NCI-H2196 treated with DMSO at 0.1 percent for 48 hours (cell line): ENCODE results near the gene HEATR5A.
A peak's percentile ranks its signal among the peaks of the same experiment; 100 is the strongest.
"Not testable (repeated sequence)": the region's sequence is repeated elsewhere in the genome, so short reads cannot be mapped to it uniquely, and the experiment has no call there.

Experiments
- DNase-seq: peaks from one replicate; lab custom pipeline; 2025; ENCODE audit not compliant: unreplicated experiment; lab: John Stamatoyannopoulos, UW

The HEATR5A gene

DNA sequence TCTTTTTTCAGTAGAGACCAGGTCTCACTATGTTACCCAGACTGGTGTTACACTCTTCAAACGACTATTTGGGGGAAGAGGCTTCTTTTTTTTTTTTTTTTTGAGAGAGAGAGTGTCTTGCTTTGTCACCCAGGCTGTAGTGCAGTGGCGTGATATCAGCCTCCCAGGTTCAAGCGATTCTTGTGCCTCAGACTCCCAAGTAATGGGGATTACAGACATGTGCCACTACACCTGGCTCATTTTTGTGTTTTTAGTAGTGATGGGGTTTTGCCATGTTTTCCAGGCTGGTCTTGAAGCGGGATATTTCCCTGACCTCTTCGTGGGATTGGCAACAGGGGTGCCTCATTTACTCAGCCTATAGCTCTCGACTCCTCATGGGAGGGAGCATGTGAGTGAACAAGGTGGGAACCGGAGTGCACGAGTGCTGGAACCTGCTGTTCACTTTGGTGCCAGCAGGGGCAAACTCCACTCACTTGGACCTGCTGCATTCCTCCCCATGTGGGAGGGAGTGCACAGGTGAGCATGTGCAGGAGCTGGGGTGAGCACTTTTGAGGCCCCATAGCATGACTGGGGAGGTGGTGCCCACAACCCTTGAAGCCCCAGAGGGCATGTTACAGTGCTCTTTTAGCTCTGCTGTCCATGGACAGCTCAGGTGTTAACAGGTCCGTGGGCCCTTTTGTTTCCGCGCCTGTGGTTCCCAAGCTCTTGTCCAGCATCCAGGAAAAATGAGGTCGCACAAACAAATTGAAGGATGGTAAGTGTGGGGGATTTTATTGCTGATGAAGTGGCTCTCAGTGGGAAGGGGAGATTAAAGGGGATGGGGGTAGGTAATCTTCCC, 133.7 kb downstream of the HEATR5A start:
- no peak for DNase-seq

DNA sequence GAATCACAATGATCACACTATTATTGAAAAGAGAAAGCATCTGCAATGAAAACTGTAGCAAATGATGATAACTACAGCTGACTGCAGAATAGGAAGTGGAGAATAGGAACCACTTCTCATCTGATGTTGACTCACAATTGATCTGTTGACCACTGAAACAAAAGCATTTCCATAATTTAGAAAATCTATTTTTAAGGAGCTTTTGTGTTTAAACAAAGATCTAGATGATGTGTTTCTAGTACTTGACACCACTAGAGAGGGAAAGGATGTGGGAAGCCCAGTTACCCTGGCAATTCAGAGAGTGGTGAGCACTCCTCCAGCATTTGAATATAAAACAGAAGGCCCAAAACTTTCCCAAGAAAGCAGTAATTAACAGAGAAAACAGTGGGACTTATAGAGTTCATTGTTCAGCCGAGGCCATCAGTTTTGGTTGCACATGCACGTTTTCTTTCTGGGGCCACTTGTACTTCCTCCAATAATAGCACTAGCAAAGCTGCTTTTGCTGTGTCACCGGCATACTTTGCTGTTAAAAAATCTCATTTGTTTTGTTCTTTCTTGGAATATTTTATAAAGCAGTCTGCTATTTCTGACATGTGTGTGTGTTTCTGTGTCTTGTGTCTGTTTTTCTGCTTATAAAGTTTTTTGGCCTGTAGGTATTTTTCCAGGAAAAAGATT, 136.6 kb downstream of the HEATR5A start:
- DNase-seq = no peak

DNA sequence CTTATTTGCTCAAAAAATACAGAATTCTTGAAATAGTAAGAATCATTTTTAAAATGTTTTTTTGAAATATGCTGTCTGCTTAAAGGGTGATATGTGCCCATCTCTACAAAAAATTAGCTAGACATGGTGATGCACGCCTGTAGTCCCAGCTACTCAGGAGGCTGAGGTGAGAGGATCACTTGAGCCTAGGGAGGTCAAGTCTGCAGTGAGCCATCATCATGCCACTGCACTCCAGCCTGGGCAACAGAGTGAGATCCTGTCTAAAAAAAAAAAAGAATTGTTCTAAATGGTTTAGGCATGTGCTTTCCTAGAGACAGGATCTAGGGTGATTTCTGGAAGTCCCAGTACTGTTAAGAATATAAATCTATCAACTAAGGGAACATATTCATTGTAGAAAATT, 137.2 kb downstream of the HEATR5A start:
- no peak for DNase-seq

DNA sequence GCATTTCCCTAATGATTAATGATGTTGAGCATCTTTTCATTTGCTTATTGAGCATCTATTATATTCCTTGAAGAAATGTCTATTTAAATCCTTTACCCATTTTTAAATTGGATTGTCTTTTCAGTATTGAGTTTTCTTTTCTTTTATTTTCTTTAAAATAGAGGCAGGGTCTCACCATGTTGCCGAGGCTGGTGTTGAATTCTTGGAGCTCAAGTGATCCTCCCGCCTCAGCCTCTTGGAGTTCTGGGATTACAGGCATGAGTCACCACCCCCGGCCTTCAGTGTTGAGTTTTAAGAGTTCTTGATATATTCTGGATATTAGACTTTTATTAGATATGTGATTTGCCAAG, 139.5 kb downstream of the HEATR5A start:
- no peak for DNase-seq

DNA sequence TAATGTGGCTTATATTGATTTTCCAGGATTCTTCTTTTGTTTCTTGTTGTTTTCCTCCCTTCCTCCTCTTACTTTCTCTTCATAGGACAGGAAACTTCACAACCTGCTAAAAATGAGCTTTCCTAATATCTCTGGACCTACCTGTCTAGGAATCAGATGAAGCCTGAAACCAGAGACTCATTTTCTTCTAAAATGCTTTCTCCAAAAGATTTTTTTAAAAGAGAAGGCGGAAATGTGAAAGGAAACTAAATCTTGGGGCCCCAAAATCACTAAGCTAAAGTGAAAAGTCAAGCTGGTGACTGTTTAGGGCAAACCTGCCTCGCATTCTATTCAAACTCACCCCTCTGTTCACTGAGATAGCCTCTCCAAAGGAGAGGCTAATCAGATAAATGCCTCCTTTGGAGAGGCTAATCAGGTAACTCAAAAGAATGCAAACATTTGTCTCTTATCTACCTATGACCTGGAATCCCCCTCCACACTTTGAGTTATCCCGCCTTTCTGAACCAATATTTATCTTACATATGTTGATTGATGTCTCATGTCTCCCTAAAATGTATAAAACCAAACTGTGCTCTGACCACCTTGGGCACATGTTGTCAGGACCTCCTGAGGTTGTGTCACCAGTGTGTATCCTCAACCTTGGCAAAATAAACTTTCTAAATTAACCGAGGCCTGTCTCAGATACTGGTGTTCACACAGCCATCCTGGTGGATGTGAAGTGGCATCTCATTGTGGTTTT, 140.0 kb downstream of the HEATR5A start:
- DNase-seq = no peak

DNA sequence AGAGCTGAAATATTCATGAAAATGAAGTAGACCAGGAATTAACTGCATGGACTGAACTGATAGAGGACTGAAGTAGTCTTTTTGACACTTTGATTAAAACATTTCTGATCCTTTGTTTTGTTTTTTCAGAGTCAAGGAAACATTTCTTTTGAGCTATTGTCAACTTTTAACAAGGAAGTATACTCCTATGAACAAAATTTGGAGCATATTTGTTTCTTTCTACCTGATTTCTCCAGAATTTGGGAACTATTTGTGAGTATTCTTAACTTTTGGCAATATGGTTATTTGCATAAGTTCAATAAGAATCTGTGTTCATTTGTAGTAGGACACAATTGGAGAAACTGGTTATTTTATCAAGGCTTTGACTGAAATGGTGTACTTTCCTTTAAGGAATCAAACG, 141.5 kb downstream of the HEATR5A start:
- no peak for DNase-seq

DNA sequence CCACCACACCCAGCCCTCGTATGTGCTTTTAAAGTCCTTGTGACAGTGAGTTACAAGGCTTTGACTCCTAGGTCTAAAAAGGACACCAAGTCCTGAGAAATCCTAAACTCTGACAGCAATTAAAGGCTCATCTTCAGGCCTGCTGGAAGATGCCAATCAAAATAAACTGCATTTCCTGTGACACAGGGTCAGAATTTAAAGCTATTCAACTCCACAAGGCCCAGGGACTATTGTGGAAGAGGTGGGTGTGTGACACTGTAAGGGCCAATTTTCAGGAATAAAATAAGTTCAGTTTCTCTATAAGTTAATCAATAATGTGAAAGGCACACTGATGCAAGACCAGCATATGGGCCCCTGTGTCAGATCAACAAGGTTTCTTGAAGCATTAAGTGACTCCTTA, 143.3 kb downstream of the HEATR5A start:
- DNase-seq = no peak

DNA sequence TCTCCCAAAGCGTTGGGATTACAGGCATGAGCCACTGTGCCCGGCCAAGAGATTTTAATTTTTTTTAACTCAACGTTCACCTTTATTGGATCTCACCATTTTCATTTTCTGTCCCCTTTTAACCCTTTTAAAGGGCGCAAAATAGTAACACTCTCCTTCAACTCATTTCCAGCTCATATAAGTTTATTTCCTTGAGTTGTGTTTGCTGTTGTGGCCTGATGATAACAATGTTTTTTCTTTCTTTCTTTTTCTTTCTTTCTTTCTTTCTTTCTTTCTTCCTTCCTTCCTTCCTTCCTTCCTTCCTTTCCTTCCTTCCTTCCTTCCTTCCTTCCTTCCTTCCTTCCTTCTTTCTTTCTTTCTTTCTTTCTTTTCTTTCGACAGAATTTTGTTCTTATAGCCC, 143.9 kb downstream of the HEATR5A start:
- not testable (repeated sequence) for DNase-seq

DNA sequence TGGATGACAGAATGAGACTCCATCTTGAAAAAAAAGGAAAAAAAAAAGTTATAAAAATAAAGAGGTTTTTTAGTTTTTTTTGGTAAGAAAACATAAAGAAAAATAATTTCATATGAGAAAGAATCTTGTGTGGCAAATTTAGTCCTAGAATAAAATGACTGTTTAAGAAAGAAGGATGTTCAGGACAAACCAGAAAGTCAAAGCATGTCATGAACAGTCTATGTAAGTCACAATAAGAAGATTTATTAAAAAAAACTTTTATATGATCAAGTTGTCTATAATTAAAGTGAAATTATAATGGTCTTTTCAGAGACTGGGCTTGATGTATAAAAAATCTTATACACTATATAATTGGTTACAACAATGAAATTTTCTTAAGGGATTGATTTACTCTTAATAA, 144.6 kb downstream of the HEATR5A start:
- no peak for DNase-seq

DNA sequence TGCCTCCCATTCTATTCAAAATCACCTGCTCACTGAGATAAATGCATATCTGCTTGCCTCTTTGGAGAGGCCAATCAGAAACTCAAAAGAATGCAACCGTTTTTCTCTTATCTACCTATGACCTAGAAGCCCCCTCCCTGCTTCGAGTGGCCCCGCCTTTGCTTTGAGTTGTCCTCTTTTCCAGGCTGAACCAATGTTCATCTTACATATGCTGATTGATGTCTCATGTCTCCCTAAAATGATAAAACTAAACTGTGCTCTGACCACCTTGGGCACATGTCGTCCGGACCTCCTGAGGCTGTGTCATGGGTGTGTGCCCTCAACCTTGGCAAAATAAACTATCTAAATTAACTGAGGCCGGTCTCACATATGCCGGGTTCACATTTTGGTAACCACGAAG, 148.7 kb downstream of the HEATR5A start:
- DNase-seq = no peak

DNA sequence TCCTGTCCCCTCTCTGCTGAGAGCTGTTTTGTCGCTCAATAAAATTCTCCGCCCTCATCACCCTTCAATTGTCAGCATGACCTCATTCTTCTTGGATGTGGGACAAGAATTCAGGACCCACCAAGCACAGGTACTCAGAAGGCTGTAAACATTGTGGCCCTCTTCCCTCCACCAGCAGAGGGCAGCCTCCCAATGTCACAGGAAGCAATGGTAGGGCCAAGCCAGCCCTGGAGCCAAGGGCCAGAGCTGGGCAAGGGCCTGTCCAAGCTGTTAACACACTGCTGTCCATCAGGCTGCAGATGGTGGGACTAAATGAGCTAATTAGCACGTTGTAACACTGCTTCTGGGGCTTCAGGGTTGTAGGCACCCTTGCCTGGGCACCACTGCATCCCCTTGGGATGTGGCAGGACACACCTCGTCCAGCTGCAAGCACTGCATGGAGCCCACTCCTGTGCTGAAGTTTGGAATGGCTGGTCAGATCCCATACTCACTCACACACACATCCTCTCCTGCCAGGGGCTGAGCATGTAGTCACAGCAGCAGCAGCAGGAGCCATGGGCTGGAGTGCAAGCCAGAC, 150.1 kb downstream of the HEATR5A start:
- no peak for DNase-seq

DNA sequence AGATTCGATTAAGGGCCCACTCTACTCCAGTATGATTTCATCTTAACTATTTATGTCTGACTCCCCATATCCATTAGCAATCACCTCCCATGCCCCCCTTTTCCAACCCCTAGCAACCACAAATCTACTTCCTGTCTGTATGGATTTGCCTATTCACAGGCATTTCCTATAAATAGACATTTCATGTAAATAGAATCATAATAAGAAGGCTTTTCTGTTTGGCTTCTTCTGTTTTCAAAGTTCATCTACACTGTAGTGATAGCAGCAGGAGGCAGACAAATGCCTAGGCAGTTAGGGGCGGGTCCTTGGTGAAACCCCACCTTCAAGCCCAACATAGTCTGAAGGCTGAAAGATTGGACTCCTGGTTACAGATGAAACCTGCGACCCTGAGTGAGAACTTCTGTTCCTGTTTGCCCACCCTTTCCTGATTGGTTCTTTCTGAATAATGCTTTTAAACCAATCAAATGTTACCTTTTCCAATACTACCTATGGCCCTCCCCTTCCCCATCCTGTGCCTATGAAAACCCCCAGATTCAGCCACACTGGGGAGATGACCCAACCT, 150.6 kb downstream of the HEATR5A start:
- DNase-seq = no peak

DNA sequence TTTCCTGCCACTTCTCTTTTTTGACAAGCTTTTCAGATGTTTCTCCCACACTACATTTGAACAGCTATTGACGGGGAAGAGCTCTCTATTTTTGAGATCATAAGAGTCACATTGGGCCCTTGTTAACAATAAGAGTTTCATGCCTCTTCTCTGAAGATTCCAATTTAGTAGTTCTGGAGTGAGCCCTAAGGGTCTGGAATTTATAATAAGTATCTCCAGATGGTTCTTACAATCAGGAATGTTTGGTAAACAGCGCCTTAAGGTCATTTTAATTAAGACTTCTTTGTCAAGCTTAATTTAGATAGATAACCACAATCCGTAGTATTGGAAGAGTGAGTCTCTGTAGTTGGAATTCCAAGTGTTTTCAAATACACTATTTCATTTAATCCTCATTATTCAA, 152.1 kb downstream of the HEATR5A start:
- no peak for DNase-seq

DNA sequence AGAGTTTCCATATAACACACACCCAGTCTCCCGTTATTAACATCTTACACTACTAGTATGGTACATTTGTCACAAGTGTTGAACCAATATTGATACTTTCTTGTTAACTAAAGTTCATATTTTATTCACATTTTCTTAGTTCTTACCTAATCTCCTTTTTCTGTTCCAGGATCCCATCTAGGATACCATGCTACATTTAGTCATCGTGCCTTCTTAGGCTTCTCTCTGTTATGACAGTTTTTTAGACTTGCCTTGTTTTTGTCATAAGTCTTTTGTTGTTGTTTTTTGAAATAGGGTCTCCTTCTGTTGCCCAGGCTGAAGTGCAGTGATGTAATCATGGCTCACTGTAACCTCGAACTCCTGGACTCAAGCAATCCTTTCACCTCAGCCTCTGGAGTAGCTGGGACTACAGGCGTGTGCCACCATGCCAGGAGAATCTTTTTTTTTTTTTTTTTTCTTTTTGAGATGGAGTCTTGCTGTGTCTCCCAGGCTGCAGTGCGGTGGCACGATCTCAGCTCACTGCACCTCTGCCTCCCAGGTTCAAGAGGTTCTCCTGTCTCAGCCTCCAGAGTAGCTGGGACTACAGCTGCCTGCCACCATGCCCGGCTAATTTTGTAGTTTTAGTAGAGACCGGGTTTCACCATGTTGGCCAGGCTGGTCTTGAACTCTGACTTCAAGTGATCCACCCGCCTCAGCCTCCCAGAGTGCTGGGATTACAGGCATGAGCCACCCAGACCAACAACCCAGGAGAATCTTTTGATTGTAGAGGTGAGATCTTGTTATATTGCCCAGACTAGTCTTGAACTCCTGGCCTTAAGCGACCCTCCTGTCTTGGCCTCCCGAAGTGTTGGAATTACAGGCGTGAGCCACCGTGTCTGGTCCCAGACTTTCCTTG, 153.7 kb downstream of the HEATR5A start:
- DNase-seq = no peak

DNA sequence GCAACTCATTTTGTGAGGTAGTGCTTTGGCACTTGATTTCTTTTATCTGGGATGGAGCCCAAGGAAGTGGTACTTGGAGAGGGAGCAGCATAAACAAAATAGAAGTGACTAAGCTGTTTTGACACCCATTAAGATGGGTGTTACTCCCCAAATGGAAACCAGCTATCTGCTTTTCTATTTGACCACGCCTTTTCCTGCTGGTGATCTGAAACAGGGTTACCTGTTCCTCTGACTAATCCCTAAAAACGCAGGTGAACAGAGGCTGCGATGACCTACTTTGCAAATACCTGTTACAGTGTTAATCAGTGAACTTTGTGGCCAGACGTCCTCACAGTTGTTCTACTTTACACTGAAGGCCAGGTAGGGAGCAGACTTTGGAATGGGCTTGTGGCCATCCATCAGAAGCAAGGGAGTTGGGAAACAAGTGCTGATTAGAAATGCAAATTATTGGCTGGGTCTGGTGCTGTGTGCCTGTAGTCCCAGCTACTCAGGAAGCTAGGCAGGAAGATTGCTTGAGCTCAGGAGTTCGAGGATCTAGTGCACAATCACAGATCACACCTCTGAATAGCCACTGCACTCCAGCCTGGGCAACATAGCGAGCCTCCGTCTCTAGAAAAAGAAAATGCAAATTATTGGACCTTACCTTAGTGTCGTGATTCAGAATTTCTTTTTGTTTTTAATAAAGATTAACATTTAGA, 154.5 kb downstream of the HEATR5A start:
- DNase-seq = no peak

DNA sequence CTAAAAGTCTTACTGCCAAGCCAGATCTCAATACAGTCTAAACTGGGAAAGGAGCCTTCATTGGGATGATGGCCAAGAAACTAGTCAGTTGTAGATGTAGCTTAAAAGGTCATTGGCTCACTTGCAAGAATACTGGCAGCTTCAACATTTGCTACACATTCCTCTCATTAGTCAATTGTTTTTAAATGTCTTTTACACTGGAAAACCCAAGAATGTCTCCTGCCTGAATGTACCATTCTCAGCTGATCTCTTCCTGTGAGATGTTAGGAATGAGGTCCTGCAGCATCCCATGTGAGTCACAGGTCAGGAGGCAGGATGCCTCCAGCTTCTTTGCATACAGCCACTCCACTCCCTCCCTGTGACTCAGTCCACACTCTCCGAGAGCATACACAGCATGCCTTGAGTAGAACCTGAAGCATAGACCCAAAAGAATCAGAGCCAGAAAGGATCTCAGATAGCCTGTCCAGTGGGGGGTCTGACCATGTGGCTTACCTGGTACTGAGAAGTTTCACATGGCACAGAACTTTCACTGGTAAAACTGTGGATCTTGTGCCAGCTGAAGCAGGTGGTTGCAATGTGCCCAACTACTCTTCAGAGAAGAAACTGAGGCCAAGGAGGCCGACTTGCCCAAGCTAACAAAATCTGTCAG, 156.7 kb downstream of the HEATR5A start:
- no peak for DNase-seq

DNA sequence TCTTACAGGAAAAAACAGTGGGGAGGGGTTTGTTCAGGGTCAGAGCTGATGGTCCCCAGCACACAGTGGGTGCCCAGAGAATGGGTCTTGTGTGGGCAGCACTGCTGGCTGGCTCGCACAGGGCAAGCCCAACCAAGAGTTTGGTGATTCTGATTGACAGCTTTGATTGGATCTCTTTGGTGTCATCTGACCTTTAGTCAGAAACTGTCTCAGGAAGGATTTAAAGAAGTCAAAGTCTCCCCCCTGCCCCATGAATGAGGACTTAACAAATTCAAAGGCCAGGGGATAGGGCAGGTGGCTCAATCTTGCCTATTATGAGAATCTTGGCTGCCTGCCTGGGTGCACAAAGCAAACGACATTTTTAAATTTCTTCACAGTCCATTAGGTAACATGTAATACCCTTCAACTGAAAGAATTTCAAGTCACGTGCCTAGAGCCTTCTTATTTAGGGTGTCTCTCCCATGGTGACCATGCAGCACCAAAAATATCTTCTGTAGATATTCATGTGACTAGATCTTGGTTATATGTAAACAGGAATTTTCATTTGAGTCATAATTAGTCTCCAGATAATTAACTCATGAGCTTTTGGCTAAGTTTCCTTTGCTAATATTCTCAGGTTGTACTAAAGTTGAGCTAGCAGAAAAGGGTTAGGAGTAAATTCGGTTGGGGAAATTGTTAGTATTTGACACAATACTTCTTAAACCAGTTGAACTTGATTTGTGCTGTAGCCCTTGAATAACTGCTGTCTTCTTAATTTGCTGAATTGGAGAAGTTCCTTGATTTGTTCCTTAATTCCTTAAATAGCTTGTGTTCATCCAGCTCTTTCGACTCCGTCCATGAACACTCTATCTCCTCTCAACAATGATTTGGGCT, 158.3 kb downstream of the HEATR5A start:
- DNase-seq = peak; percentile 38

DNA sequence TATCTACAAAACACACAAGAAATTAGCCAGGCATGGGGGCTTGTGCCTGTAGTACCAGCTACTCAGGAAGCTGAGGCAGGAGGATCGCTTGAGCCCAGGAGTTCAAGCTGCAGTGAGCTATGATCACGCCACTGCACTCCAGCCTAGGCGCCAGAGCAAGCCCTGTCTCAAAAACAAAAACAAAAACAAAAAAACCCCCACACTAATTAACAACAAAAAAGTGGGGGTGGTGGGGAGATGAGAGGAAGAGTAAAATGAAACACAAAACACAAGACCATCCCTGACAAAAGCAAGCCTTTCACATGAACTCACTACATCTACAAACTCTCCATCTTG, 158.9 kb downstream of the HEATR5A start:
- DNase-seq = no peak
